Loucy (cell line): ENCODE measurements around the gene EQTN.

ENCODE experiments used
- H2AFZ ChIP-seq: fragments of 200-600 bp; sonication (generic); 2 replicates; pipeline ENCODE4 v1.6.0; 2016; ENCODE audit warnings: antibody characterized with exemption, mild to moderate bottlenecking, low read length, moderate library complexity
- H3F3A ChIP-seq: fragments of 200-600 bp; 2 replicates; pipeline ENCODE4 v1.6.0; 2016; ENCODE audit warnings: antibody characterized with exemption, low read depth, mild to moderate bottlenecking
- H3K27me3 ChIP-seq: fragments of 200-600 bp; sonication (generic); 2 replicates; pipeline ENCODE4 v1.6.1; 2014; ENCODE audit warnings: low read length, mild to moderate bottlenecking; ENCODE audit not compliant: insufficient read depth, poor library complexity, severe bottlenecking
- H3K36me3 ChIP-seq: fragments of 200-600 bp; sonication (generic); 2 replicates; pipeline ENCODE4 v1.6.1; 2016; ENCODE audit warnings: low read length; ENCODE audit not compliant: insufficient read depth
- H3K4me1 ChIP-seq: fragments of 200-600 bp; sonication (generic); 2 replicates; pipeline ENCODE4 v1.5.1; 2014; ENCODE audit warnings: low read length, mild to moderate bottlenecking; ENCODE audit not compliant: insufficient read depth, poor library complexity, severe bottlenecking
- H3K4me2 ChIP-seq: fragments of 200-600 bp; sonication (generic); 2 replicates; pipeline ENCODE4 v1.6.0; 2014; ENCODE audit warnings: antibody characterized with exemption, low read length, low read depth, mild to moderate bottlenecking; ENCODE audit not compliant: poor library complexity, severe bottlenecking
- H3K4me3 ChIP-seq: fragments of 200-600 bp; sonication (generic); 2 replicates; pipeline ENCODE4 v1.5.1; 2014; ENCODE audit warnings: low read length, mild to moderate bottlenecking, mixed read lengths; ENCODE audit not compliant: poor library complexity, severe bottlenecking
- H3K79me2 ChIP-seq: fragments of 200-600 bp; sonication (generic); 2 replicates; pipeline ENCODE4 v1.6.1; 2014; ENCODE audit warnings: low read length; ENCODE audit not compliant: insufficient read depth
- H3K9ac ChIP-seq: fragments of 200-600 bp; sonication (generic); 2 replicates; pipeline ENCODE4 v1.6.0; 2014; ENCODE audit warnings: mild to moderate bottlenecking, low read depth, low read length, moderate library complexity; ENCODE audit not compliant: poor library complexity, severe bottlenecking
- H3K9me2 ChIP-seq: fragments of 200-600 bp; sonication (generic); replicated peaks from 2 replicates; pipeline ENCODE4 v1.6.1; 2016; ENCODE audit warnings: low read depth, low read length, mixed read lengths
- H3K9me3 ChIP-seq: fragments of 200-600 bp; sonication (generic); 2 replicates; pipeline ENCODE4 v1.6.1; 2014; ENCODE audit warnings: mild to moderate bottlenecking, antibody characterized with exemption, low read length, low read depth; ENCODE audit not compliant: insufficient read depth
- H4K20me1 ChIP-seq: fragments of 200-600 bp; sonication (generic); 2 replicates; pipeline ENCODE4 v1.6.0; 2014; ENCODE audit warnings: antibody characterized with exemption, low read length, mild to moderate bottlenecking; ENCODE audit not compliant: insufficient read depth, poor library complexity, severe bottlenecking
- CTCF ChIP-seq: fragments of 200-600 bp; sonication (generic); conservative IDR thresholded peaks from 2 replicates; pipeline ENCODE4 v1.5.1; 2014; ENCODE audit warnings: mild to moderate bottlenecking, antibody characterized with exemption, low read length
- EZH2phosphoT487 ChIP-seq: fragments of 200-600 bp; IDR thresholded peaks from 2 replicates; pipeline ENCODE4 v1.6.1; 2018; ENCODE audit warnings: antibody characterized with exemption, mild to moderate bottlenecking, moderate library complexity, borderline replicate concordance

EQTN gene

GRCh38 chr9:27333241-27334052 is 36.5 kb upstream of the EQTN start:
- Histone ChIP-seq H4K20me1 (no peaks in the 10 kb centered on the region), H2AFZ (peak overlapping the region; percentile 50), H3K9ac (no peak overlapping the region), H3K27me3 (no peaks in the 10 kb centered on the region), H3K9me2 (no peaks in the 10 kb centered on the region), H3K79me2 (no peaks in the 10 kb centered on the region), H3K36me3 (no peaks in the 10 kb centered on the region), H3F3A (no peaks in the 10 kb centered on the region), H3K4me1 (peaks cover 8% of the 10 kb centered on the region), H3K4me3 (no peak overlapping the region), H3K4me2 (no peak overlapping the region), H3K9me3 (no peaks in the 10 kb centered on the region)
- peak; percentile 88 for TF ChIP-seq CTCF
- TF ChIP-seq EZH2phosphoT487: no peak

GRCh38 chr9:27331393-27331792 is 34.4 kb upstream of the EQTN start:
- Histone ChIP-seq H3K27me3 (no peaks in the 10 kb centered on the region), H3F3A (no peaks in the 10 kb centered on the region), H3K4me3 (no peak overlapping the region), H3K4me1 (peaks cover 5% of the 10 kb centered on the region), H3K9me3 (no peaks in the 10 kb centered on the region), H3K9ac (no peak overlapping the region), H3K9me2 (no peaks in the 10 kb centered on the region), H3K79me2 (no peaks in the 10 kb centered on the region), H4K20me1 (no peaks in the 10 kb centered on the region), H3K4me2 (no peak overlapping the region), H2AFZ (no peak overlapping the region), H3K36me3 (no peaks in the 10 kb centered on the region)
- TF ChIP-seq CTCF (no peak), EZH2phosphoT487 (no peak)

DNA sequence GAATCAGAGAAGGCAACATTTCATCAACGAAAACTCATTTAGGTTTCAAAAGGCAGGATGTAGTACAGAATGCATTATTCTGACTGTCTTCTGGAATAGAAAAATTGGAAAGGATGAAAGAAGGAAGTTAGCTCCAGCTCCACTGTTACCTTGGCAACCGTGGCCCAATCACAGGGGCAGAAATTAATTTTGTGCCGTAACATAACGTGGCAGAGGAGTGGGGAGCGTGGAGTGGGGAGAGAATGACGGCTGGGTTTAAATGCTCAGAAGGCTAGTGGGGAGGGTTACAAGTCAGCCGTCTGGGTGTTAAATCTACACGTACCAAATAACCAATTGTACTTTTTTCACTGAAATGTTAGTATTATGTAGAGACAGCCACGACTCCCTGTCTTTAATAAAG is 32.3 kb upstream of the EQTN start:
- TF ChIP-seq CTCF (no peak), EZH2phosphoT487 (no peak)
- no peaks in the 10 kb centered on the region for H3K36me3 ChIP-seq
- no peak overlapping the region for H3K4me2 ChIP-seq
- H3K79me2 ChIP-seq: no peaks in the 10 kb centered on the region
- no peaks in the 10 kb centered on the region for H4K20me1 ChIP-seq
- no peaks in the 10 kb centered on the region for H3K27me3 ChIP-seq
- no peak overlapping the region for H2AFZ ChIP-seq
- no peak overlapping the region for H3K4me3 ChIP-seq
- H3F3A ChIP-seq: no peaks in the 10 kb centered on the region
- H3K4me1 ChIP-seq: no peaks in the 10 kb centered on the region
- H3K9me3 ChIP-seq: no peaks in the 10 kb centered on the region
- no peak overlapping the region for H3K9ac ChIP-seq
- no peaks in the 10 kb centered on the region for H3K9me2 ChIP-seq
